Skin epidermis (tissue), 12 donors: ENCODE results near the gene AGBL4.

Experiments used
- H3K27ac ChIP-seq, 21 experiments: fragments of 200-600 bp; sonication (generic) in 11 of 21; one replicate each; pipeline ENCODE4 v1.5.0; 2020; ENCODE audit warnings: mild to moderate bottlenecking in 3 of 21, inconsistent platforms in 2 of 21, moderate library complexity in 2 of 21
- H3K4me3 ChIP-seq, 7 experiments: fragments of 200-600 bp; sonication (generic) in 2 of 7; one replicate each; pipeline ENCODE4 v1.5.0; 2020; ENCODE audit warnings: inconsistent platforms in 2 of 7, mild to moderate bottlenecking in 2 of 7, moderate library complexity in 1 of 7

AGBL4 gene

DNA sequence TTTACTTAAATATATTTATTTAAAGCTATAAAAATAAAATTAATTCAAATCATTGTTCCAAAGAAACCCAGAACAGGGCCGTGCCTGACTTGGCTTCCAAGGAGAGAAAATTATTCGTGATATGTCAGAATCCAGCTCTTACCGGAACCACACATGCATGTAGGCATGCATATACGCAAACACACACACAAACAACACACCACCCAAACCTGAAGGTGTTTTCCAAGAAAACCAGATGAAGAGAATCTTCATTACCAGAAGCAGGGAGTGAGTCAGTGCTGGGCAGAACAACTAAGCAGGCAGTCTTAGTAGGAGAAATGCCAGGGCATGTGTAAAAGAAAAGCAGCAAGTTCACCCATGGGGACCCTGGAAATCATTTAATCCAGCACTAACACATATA lies 815.0 kb downstream of the AGBL4 start:
- Histone ChIP-seq H3K27ac (no peak overlapping the region), H3K4me3 (no peak overlapping the region)

DNA sequence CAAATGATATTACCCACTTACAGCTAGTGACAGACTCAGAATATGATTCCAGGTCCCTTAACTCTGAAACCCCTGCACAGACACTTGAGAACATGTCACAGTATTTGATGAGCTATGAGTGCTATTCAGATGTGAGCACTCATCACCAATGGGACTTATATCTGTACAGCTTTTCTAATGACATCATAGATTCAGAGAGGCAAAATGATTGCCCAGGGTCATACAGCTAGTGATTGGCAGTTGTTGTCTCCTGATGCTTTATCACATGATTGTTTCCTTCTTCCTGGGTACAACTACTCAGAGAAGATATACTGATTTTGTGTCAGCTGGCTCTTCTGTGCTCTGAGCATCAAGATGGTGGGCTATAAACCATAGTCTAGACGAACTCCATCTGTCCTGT lies 819.0 kb downstream of the AGBL4 start:
- H3K4me3 ChIP-seq: no peak overlapping the region
- no peak overlapping the region for H3K27ac ChIP-seq

DNA sequence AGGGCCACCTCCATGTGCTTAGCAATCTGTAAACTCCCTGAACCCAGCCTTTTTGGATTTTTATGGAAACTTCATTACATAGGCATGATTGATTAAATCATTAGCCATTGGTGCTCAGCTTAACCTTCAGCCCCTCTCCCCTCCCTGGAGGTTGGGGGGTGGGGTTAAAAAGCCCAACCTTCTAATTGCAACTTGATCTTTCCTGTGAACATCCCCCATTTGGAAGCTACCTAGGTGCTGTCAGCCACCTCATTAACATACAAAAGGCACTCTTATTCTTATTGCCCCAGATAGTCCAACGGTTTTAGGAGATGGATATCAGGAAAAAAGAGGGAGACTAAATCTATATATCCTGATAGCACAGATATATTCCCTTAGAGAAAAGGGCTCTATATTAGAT lies 823.0 kb downstream of the AGBL4 start:
- Histone ChIP-seq H3K4me3 (no peak overlapping the region), H3K27ac (no peak overlapping the region)

DNA sequence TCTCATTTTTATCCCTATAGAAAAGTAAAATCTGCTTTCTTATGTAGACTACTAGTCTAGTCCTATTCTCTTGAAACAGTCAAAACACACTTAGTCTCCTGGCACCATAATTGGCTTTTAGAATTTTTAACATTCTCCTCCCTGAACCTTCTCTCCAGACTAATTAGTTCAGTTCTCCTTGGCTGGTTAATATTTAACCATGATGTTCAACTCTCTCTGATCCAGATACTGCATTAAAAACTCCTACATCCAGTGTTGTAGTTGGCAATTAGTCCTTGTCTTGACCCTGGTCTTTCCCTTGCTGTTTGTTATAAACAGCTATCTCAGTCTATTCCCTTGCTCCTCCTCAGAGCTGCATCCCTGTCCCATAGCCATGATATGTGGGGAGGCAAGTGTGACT lies 824.2 kb downstream of the AGBL4 start:
- no peak overlapping the region for H3K4me3 ChIP-seq
- no peak overlapping the region for H3K27ac ChIP-seq

DNA sequence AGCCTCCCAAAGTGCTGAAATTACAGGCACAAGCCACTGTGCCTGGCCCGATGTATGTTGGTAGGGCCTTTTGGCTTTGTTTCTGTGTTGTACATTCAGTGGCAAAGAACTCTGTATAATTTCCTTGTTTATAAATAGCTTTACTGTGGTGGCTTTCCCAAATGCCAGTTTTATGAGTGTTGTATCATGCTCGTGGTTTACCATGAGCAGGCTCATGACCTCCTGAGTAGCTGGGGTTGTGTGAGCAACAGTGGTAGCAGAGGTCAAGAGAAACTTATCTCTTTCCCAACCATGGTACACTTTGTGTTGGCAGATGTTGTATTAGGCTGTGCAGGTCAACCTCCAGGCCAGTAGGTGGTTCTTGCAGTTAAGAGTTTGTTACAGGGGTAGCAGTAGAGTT lies 826.7 kb downstream of the AGBL4 start:
- H3K27ac ChIP-seq: no peak overlapping the region

DNA sequence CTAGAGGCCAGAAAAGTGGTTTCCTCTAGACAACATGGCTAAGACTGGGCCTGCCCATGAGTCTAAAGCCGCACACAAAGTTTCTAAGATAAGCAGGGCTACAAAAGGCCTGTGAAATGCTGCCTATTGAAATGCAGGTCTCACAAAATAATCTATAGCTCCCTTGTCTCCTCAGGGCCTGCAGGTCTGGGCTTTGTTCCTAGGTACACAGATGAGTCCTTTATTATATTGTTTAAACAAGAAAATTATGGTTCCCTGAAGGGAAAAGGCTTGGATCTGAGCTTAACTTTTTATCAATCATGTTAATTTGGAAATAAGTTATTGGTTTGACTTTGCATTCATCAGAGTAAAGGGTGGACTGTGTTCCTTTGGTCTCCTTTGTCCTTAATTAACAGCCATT lies 833.6 kb downstream of the AGBL4 start:
- no peak overlapping the region for H3K27ac ChIP-seq
- H3K4me3 ChIP-seq: no peak overlapping the region

More for the DNA sequence above, 826.7 kb downstream of the AGBL4 start:
- H3K4me3 ChIP-seq: no peak overlapping the region

DNA sequence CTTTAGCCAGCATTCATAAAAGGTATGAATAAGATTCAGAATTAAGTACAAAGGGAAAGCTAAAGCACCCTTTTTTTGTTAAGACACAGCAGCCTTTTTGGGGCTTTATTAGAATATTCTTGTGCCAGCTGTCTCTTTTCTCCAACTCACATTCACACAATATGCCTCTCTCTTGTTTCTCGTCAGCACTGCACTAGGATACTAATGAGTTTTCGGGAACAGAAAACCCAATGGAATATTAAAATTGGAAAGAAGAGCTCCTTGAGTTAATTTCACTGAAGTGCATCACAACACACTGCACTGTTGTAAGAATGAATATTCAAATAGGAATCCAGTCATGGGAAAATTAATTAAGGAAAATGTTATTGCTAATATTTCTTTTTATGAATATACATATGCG lies 836.7 kb downstream of the AGBL4 start:
- H3K4me3 ChIP-seq: no peak overlapping the region
- H3K27ac ChIP-seq: no peak overlapping the region

DNA sequence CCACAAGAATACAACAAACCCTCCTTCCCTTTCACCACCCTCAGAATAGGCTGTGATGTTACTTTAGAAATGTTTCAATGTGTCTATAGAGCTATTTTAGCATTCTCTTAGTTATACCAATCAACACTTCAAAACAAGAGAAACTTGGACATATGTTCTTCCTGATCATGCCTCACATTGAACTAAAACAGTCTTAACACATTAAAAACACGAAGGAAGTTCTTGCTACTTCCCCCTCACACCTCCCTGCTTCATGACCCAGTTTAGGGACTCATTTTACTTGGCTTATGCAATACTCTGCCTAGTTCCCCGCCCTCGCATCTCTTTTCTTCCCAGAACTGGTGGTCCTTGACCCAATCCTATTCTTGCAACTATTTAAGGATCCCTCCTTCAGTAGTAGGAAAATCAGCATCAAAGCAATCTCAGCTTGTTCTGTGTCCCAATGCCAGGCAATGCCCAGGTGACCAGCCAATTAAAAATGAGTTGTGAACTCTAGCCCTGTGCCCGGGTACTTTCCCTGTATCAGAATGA lies 838.2 kb downstream of the AGBL4 start:
- no peak overlapping the region for H3K27ac ChIP-seq
- H3K4me3 ChIP-seq: no peak overlapping the region

DNA sequence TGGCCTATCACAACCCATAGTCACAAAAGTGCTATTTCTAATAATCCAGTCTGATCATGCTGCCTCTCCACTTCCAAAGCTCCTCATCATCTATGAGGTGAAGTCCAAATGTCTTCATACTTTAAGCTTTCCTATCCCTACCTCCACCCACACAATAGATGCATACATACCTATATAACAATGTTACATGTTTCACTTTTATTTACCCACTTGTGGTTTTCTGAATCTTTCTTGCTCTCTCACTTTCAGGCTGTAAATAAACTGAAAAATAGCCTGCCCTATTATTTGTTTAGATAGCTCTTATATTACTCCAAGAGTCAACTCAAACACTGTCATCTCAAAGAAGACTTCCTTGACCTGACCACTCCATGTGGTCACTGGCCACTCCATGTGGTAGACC lies 840.3 kb downstream of the AGBL4 start:
- no peak overlapping the region for H3K4me3 ChIP-seq
- no peak overlapping the region for H3K27ac ChIP-seq

DNA sequence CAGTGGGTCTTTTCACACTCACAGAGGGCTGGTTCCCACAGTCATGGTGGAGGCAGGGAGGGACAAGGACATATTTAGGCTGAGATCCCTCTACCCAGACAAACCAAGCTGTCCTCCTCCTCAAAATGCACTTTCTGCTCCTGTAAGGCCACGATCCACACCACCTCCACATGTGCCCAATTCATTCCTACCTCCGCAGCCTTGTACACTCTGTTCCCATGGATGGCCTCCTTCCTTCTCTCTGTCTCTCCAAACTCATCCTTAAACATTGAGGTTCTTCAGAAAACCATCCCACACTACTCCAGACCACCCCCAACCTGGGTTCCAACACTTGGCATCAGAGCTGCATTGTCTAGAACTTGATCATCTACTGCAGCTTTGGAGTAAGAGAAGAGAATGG lies 842.7 kb downstream of the AGBL4 start:
- Histone ChIP-seq H3K4me3 (no peak overlapping the region), H3K27ac (no peak overlapping the region)

DNA sequence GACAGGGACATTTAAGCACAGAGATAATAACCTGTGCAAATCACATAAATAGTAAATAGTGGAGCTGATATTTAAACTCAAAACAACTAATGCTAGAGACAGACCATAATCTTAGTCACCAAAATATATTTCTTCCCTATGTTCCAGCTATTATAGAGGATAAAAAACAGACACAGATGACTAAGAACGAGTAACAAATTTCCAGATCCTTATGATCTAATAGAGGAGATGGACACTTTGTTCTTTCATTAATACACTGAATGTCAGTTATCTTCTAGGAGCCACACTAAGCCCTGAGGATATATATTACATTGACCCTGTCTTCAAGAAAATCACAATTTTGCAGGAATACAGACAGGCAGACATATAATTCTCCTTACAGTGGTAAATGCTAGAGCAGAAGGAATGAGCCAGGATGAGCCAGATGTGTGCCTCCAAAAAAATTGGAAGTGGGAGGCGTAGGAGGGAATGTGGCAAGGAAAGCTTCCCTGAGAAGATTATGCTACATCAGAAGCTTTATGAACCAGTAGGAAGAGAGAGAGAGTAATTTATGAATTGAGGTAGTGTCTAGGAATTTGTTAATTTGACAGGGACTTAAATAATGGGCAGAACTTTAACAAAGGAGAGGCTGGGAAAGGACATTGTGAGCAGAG lies 851.7 kb downstream of the AGBL4 start:
- Histone ChIP-seq H3K4me3 (no peak overlapping the region), H3K27ac (no peak overlapping the region)

DNA sequence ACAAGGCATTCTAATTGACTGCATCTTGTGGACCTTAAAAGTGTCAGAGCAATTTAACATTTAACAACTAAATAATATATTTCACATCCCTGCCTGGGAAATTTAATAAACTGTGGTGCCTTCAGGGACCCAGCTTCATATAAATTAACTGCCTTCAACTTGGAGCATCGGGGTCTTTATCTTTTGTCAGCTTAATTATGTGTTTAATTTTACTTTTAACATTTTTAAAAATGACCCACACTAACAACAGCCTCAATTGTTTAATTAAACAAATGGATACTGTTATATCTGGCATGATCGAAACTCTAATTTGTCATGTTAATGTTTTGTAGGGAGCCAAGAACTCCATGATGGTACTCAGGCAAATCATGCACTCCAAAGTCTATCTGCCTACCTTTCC lies 857.7 kb downstream of the AGBL4 start:
- no peak overlapping the region for H3K27ac ChIP-seq
- H3K4me3 ChIP-seq: no peak overlapping the region

DNA sequence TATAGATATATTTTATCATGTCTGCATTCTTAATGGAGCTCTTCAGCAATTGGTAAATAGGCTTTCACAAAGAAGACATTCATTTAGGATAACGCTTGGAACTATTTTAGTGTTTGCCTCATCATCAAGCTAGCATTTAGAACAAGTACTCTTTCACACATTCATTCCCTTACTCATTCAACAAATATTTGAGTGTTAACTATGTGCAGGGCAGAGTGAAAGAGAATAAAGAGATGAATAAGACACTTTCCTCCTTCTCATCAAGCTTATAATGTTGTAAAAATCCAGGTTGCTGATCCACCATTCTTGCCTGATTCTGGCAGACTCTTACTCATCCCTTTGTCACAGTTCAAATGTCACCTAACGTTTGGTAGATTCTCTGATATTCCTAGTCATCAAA lies 860.7 kb downstream of the AGBL4 start:
- Histone ChIP-seq H3K4me3 (no peak overlapping the region), H3K27ac (no peak overlapping the region)

DNA sequence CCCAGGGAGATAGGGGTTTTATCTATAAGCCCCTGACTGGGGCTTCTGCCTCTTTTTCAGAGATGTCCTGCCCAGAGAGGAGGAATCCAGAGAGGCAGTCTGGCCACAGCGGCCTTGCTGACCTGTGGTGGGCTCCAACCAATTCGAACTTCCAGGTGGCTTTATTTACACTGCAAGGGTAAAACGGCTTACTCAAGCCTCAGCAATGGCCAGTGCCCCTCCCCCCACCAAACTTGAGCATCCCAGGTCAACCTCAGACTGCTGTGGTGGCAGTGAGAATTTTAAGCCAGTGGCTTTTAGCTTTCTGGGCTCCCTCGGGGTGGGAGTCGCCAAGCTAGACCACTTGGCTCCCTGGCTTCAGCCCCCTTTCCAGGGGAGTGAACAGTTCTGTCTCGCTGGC lies 863.1 kb downstream of the AGBL4 start:
- H3K27ac ChIP-seq: no peak overlapping the region
- no peak overlapping the region for H3K4me3 ChIP-seq

DNA sequence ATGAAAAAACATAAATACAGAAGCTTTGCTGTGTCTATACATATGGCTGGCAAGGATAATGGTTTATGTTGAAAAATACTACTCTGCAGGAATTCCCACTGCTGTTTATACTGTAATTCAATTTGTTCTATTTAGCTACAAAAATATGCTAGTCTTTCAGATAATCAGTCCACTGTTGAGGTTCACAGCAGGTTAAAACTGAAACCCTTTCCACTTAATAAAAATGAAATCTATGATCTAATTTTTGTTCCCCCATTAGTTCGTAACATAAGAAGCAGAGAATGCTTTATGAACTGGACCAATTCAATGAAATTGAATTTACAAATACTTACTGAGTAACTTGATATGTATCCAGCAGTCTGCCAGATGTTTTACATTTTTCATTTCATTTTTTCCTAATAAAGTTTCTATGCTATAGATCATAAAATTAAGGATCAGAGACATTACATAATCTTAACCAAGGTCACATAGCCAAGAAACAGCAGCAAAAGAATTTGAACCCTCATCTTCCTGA lies 887.0 kb downstream of the AGBL4 start:
- H3K27ac ChIP-seq: no peak overlapping the region
- no peak overlapping the region for H3K4me3 ChIP-seq

DNA sequence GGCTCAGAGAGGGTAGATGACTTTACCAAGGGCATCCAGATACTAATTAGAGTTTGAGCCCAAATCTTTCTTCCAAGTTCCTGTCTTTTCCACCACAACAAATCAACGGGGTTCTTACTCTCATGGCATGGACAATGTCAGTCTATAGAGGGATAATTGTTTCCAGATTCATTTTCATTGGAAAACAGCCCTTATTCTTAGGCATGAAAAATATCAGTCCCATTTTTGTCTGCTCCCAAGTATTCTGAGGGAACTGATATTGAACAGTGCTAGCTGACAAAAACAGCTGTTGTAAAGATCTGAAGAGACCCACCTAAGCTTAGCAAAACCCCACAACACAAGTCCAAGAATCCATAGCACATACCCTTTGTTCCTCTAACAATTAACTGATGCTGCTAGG lies 898.0 kb downstream of the AGBL4 start:
- Histone ChIP-seq H3K4me3 (no peak overlapping the region), H3K27ac (no peak overlapping the region)

DNA sequence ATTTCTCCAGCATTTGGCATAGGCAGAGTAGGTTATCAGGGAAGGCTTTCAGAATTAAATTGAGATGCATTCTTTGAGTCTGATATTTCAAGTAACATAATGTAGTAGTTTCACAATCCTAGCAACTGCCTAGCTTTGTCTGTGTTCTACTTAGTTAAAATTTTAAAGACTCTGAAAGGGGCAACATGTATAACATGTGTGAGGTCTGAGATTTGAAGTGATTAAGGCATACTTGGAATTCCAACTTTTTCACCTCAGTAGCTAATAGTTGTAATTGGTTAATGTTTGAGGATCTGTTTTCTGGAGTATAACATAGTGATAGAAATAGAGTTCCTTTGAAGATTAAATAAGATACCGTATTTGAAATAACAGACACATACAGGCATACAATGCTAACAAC lies 911.8 kb downstream of the AGBL4 start:
- Histone ChIP-seq H3K4me3 (no peak overlapping the region), H3K27ac (no peak overlapping the region)

DNA sequence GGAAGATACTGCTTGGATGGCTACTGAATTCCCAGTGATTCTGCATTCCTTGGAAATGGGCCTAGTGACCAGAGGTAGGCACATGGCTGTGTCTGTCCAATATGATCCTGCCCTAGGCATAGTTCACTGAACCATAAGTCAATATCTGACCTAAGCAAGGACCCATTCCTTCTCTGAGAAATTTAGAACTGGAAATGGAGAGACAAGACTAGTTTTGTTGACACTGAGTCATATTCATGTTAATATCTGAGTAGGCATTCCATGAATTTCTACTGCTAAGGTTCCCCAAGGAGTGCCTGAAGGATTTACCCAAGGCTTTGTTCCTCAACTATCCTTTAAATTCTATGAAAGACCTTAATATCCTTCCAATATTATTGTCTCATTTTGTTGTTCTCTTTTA lies 917.3 kb downstream of the AGBL4 start:
- no peak overlapping the region for H3K27ac ChIP-seq
- no peak overlapping the region for H3K4me3 ChIP-seq

DNA sequence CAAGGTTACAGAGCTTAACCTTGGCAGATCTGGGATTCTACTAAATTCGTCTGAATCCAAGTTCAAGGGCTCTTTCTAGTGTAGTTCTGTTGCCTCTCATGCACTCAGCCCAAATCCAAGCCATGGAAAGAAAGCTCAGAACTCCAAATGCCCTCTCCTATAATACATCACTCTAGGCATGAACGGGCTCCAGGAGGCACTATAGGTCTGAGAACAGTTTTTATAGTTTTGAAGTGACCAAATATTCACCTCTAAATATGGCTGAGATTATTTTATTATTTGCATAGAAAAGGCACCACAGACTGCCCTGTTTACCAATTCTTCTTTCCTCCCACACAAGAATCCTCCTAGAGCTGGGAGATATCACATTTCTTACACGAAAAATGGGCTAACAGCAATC lies 919.2 kb downstream of the AGBL4 start:
- no peak overlapping the region for H3K27ac ChIP-seq
- no peak overlapping the region for H3K4me3 ChIP-seq

DNA sequence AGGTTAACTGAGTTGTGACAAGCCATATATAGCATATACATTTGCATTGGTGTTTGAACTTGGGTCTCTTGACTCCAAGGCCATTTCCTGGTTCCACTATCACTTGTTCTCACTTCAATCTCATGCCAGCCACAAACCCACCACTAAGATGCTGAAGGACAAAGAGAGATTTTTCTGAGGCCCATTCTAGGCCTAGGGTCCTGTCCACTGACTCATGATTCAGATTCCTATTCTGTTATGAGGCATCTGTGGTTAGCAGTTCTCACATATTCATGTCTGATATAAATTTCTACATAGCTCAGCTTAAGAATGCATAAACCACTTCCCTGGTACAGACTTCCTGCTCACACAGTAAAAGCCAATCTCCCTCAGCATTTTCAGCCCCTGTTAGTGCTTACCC lies 921.0 kb downstream of the AGBL4 start:
- Histone ChIP-seq H3K4me3 (no peak overlapping the region), H3K27ac (peak overlapping the region in 2 of 21 experiments; percentile 27 to 37)

DNA sequence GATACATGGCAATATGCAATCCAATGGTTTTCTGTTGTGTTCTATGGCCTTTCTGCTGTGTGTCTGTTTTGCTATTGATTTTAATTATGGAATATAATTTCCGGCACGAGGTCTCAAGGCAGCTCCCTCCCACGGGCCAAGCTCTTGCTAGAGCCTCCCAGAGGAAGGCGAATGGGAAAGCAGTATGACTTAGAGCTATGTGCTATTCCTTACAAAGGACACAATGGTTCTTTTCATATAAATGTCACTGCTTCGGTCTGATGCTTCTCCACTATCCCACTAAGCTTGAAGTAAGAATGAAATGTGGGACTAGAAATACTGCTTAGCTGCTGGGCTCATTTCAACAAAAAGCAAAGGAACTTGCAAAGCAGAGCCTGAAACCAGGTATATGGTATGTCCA lies 924.9 kb downstream of the AGBL4 start:
- H3K4me3 ChIP-seq: no peak overlapping the region
- H3K27ac ChIP-seq: no peak overlapping the region

DNA sequence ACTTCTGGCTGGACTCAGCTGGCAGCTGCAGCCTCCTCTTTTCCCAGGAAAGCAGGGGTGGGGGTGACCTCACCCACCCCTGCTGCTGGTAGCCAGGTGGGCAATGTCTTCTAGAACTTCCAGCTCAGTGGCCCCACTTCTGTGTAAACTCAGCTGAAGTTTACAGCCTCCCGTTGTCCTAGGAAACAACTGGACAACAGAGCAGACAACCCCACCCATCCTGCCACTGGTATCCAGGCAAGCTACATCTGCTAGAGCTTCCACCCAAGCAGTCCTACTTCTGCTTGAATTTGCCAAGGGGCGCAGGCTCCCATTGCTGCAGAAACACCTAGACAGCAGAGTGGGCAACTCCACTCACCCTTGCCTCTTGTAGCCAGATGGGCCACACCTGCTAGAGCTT lies 937.4 kb downstream of the AGBL4 start:
- Histone ChIP-seq H3K4me3 (no peak overlapping the region), H3K27ac (no peak overlapping the region)
